Measurements from ENCODE around the gene ZNF473.

The ZNF473 gene

DNA sequence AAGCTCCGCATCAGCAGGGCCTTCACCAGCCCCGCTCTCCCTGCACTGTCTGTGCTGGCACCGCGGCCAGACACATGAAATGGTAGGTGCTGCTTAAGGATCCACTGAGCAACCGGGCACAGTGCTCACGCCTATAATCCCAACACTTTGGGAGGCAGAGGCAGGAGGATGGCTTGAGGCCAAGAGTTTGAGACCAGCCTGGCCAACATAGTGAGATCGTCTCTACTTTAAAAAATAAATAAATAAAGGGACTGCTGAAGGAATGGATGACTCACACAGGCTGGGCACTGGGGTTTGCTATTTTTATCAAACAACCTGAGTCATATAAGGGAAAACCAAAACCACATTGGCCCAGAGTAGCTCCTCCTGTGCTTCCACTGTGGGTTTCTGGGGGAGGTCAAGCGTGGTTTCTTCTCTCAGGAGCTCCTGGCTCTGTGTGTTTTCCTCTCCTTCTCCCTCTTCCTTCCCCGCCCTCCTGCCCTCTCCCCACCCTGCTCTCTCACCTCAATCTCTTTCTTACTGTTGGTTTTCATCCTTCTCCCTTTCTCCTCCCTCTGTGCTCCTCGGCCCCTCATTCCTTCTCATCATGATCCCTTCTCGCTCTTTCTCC lies 21.9 kb upstream of the ZNF473 start:
- peak; percentile 24 to 35 for DNase-seq

DNA sequence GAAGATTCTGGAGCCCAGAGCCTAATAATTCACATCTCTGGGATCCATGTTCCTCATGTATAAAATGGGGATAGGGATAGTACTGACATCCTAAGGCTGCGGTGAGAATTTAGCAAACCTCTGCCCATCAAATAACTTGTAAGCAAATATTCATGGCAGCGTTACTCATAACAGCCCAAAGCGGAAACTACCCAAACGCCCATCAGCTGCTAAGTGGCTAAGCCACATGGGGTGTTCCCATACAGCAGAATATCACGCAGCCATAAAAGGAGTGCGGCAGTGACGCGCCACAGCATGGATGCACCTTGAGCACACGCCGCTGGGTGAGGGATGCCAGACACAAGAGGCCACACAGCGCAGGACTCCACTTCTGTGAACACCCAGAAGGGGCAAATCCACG lies 20.4 kb upstream of the ZNF473 start:
- DNase-seq = no peak

DNA sequence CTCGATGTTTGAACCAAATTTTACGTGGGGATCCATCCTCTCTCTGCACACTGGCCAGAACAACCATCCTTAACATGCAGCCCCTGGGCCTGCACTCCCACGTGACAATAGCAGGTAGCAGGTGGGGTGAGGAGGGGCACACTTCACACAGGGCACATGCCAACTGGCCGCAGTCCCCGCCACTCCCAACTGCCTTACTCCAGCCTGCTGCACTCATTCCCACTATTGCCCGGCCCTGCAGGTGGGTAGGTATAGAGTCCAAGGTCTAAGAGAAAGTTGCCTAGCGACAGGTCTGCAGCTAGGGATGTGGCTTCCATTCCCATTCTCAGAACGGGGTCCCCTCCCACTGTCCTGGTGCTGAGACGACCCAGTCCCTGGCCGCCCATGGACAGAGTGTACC lies 18.6 kb upstream of the ZNF473 start:
- no peak for DNase-seq

DNA sequence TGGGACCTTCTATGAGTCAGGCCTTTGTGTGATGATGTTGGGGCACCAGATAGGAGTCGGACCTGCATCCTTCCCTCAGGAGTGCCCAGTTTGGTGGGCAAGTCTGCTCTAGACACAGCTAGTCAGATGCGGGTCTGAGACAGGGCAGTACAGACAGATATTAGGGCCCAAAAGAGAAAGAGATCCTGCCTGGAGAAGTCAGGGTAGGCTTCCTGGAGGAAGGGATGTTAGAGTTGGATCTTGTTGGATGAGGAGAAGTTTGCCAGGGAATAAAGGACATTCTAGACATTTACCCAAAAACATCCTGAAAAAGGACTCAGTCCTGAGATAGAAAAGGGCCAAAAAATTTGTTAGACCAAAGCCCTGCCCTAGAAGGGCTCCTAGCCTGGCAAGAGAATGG lies 17.9 kb upstream of the ZNF473 start:
- no peak for DNase-seq

DNA sequence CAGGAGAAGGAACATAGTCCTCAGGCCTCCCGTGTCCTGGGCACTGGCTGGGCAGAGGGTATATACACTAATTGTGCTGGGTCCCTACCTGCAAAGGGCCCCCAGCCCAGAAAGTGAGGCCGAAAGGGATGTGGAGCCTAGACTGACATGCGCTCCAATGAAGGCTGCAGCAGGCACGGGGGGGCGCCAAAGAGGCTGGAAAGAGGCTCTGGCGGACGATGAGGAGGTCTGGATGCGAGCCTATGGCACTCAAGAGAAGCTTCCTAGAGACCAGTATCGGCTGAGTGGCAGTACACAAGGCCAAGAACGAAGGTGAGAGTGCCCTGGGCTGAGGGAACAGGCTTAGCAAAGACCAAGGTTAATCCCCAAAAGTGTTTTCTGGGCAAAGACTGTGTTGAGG lies 17.3 kb upstream of the ZNF473 start:
- peak in 1 of 2 donors; percentile 27 for DNase-seq

DNA sequence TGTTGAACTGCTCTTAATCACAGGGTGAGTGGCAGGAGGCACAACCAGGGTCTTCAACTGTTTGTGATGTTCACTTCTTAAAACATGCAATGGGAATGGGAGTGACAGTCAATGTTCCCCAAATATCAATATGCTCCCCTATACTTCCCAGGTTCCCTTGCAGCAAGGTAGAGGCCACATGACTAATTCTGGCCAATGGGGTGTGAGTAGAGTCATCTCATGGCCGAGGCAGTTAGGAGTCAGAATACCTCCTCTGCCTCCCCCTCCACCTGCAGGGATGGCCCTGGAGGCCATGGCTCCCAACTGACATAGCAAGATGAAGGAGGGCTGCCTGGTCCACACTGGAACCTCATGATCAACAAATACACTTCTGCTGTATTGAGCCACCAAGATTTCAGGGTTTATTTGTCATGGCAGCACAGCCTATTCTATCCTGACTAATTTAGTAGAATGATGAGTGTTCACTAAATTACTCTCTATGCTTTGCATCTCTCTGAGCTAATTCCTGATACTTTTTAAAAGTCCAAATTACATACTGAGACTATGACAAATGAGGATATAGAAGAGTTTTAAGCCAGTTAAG lies 9.5 kb upstream of the ZNF473 start:
- no peak for DNase-seq

DNA sequence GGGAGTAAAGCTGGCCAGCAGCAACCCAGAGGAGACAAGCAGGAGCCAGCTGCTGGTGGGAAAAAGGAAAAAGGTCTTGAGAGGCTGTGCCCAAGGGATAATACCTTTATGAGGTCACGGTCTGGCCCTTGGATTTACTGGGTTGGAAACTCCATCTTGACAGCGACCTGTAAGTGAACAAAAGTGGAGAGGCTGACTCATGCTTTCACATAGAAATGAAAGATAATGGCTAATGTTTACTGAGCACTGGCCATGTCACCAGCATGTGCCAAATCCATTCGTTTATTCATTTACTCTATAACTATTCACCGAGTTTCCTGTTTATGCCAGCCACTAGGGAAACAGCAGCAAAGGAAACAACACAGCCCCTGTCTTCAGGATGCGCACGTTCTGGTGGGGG lies 5.3 kb upstream of the ZNF473 start:
- no peak for DNase-seq

DNA sequence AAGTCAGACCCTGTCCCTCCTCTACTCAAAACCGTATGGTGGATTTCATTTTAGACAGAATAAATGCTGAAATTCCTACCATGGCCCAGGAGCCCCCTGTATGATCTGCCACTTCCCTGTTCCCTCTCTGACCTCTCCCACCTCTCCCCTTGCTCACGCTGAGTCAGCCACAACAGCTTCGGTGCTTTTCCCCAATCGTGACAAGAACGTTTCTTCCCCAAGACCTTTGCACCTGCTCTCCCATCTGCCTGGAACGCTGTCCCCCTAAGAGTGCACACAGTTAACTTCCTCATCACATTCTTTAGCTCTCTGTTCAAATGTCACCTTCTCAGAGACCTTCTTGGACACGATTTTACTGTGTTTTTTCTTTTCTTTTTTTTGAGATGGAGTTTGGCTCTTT lies 3.0 kb upstream of the ZNF473 start:
- DNase-seq = no peak

DNA sequence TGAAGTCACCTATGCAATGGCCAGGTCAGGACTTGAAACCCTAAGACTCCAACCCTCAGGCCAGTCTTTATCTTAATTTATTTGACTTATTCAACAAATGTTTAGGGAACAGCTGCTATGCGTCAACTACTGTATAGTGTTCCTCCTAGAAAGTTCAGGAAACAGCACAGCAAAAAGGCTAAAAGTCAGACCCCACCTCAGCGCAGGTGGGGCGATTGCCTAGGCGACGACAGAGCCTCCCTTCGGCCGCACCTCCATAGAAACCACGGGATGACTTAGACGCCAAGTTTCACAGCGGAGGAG lies 1.1 kb upstream of the ZNF473 start:
- no peak for DNase-seq

DNA sequence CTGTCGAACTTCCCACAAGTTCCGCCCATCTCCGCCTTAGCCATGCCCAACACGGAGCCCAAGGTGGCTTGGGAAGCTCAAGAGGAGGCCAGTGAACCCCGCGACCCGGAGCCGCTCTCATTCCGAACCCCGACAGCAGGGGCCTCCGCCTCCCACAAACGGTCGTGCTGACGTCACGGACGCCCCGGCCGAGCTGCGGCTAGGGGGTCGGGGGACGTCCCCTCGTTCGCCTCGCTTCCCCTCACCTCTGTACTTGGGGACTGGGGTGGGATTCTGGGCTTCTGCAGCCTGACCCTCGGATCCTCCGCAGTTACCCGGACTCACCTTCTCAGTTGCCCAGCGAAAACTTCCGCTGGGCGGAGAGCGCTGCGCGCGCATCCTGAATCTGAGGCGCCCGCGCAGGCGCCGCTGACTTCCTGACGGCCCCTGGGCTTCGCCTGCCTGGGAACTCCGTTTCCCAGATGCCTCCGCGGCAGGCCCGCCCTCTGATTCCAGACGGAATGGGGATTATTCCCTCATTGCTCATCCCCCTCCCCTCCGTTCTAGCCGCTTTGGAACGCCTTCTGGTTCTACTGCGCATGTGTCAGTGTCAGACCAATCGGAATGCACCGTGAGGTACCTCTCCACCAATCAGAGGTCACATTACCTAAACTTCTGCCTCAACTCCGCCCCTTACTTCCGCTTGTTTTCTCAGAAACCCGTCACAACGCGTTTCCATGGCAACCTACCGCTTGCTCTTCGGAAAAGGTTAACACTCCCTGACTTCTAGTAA lies 597 bp upstream of the ZNF473 start, which contains the start of gene VRK3:
Gene VRK3 (minus strand): TSS at position 351 of the 772 bp plus-strand sequence. CDS start 9,210 bp downstream, outside the sequence.
- DNase-seq = peak; percentile 96 to 97

DNA sequence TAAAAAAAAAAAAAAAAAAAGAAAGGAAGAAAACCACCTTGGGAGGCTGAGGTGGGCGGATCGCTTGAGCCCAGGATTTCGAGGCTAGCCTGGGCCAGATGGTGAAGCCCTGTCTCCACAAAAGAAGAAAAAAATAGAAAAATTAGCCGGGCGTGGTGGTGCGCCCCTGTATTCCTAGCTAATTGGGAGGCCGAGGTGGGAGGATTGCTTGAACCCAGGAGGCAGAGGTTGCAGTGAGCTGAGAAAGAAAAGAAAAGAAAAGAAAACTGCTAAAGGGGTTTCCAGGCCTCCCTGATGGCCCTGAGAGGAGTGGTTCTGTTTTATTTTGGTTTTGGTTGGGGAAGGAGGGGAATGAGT lies 723 bp downstream of the ZNF473 start:
- DNase-seq = no peak

DNA sequence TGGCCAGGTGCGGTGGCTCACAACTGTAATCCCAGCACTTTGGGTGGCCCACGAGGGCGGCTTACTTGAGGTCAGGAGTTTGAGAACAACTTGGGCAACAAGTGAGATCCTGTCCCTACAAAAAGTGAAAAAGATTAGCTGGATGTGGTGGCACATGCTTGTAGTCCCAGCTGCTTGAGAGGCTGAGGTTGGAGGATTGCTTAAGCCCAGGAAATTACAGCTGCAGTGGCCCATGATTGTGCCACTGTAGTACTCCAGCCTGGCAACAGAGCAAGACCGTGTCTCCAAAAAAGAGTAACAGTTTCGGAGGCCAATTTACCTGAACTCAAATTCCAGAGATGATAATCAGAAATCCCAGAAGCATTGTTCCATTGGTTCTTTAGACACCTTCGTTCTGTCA lies 4.4 kb downstream of the ZNF473 start:
- no peak for DNase-seq

DNA sequence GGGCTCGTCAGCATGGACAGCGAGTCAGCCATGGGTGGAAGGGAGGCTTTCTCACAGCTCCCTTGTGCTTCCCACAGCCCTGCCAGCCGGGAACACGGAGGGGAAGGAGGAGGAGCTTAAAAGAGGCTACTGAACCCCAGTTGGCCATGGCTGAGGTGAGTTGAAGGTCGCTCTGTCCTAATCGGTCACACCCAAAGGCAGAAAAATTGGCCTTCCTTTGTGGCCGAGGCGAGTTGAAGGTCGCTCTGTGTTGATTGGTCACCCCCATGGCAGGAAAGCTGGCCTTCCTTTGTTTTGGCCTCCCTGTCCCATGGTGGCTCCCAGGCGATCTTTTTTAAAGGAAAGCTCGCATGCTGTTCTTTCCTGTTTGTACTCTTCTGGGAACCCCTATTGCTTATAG lies 5.1 kb downstream of the ZNF473 start:
- DNase-seq = no peak

DNA sequence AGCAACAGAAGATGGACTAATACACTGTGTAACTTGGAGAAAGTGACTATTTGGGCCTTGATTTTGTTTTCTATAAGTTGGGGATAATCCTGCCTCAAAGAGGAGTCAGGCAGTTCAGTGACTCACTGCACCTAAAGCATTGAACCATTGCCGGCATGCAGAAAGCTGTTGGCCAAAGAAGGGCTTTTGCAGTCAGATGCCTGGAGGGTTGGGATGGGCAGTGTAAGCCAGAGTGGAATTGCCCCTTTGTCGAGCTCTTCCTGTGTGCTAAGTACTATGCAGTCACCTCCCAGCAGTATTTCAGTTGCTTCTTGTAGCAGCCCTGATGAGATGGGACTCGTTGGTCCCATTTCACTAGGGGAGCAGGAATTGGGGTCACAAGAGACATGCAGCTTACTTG lies 11.1 kb downstream of the ZNF473 start:
- no peak for DNase-seq

DNA sequence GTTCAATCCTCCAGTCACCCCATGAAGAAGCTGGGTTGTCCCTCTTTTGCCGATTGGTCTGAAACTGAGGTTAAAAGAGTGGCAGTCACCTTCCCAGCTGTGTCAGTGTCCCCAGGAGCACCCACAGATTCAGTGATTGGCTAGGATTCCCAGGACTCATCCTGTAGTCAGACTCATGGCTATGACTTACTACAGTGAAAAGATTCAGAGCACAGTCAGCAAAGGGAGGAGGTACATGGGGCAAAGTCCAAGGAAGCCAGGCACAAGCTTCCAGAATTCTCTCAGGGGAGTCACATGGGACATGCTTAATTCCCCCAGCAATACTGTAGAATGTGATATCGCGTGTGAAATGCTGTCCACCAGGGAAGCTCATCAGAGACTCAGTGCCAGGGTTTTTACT lies 14.2 kb downstream of the ZNF473 start:
- no peak for DNase-seq

DNA sequence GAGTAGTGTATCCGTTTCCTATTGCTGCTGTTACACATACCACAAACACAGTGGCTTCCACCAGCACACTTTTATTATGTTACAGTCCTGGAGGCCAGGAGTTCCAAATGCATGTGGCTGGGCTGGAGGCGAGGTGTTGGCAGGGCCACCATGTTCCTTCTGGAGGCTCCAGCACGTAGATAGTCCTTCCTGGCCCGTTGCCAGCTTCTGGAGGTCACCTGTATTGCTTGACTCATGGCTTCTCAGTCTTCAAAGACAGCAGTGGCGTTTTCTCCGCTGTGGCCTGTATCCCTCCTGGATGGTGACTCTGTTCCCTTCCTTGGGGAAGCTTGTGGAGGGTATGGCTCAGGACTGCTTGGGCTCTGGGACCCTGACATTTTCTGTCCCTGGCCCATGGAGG lies 15.2 kb downstream of the ZNF473 start:
- DNase-seq = no peak

DNA sequence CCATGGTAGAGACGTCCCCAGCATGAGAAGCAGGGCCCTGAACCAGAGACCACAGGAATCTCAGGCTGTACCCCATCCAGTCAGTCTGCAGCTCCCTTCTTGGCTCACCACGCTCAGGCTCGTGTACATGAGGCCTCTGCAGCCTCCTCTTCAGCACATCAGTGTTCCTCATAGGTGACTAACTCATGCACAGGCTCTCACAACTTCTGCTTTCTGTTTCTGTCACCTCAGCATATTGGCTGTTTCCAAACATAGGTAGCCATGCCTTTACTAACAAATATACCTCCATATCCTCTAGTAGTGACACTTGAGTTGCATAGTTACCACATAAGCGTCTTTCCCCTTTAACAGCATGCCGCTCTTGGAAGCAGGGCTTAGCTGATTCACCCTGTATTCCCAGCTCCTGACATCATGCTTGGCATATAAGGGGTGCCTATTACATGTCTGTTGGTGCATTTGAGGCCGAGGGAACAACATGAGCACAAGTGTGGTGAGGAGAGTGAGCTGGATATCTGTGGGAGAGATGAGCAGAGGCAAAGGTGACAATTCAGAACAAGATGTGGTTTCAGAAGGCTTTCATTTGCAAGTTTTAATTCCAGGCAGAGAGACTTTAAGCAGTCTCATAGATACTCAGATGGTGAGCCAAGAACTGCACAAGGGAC lies 16.7 kb downstream of the ZNF473 start:
- no peak for DNase-seq

DNA sequence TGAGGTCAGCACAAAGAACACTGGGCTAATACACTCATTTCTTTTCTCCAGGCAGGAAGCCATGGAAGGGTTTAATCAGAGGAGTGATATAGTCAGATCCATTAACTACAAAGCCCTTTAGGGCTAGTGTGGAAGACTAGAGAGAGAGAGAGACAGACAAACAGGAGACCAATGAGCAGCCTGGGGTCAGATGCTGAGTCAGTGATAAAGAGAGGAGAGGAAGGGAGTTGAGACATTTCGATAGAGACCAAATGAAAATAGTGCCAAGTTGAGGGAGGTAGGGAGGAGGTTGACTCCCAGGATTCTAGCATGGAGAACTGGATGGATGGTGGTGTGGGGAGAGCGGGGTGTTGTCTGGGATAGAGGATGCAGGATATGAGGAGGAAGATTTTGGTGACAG lies 18.2 kb downstream of the ZNF473 start:
- DNase-seq = no peak

DNA sequence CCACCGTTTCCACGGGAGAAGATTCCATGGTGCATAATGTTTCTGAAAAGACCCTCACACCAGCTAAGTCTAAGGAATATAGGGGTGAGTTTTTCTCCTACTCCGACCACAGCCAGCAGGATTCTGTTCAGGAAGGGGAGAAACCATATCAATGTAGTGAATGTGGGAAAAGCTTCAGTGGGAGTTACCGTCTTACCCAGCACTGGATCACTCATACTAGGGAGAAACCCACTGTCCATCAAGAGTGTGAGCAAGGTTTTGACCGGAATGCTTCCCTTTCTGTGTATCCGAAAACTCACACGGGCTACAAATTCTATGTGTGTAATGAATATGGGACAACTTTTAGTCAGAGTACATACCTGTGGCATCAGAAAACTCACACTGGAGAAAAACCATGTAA lies 19.1 kb downstream of the ZNF473 start:
- no peak for DNase-seq

DNA sequence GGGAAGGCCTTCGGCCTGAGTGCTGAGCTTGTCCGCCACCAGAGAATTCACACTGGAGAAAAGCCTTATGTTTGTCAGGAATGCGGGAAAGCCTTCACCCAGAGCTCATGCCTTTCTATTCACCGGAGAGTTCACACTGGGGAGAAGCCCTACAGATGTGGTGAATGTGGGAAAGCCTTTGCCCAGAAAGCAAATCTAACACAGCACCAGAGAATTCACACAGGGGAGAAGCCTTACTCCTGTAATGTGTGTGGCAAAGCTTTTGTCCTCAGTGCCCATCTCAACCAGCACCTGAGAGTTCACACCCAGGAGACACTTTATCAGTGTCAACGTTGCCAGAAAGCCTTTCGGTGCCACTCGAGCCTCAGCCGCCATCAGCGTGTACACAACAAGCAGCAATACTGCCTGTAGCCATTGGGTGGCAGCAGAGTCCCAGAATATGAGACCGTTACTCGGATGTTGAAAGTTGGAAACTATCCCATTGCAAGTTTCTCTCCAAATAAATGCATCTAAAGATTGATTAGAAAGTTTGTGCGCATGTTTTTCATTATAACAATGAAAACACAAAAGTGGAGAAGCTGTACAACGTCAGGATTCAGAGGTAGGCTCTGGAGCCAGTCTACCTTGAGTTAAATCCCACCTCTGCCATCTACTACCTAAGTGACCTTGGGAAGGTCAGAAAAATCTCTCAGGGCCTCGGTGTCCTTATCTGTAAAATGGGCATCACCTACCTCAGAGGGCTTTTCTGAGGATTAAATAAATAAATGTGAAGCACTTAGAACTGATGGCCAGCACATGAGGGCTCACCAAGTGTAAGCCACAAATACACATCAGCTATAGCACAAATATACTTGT lies 21.1 kb downstream of the ZNF473 start:
- DNase-seq = peak; percentile 68 to 75

DNA sequence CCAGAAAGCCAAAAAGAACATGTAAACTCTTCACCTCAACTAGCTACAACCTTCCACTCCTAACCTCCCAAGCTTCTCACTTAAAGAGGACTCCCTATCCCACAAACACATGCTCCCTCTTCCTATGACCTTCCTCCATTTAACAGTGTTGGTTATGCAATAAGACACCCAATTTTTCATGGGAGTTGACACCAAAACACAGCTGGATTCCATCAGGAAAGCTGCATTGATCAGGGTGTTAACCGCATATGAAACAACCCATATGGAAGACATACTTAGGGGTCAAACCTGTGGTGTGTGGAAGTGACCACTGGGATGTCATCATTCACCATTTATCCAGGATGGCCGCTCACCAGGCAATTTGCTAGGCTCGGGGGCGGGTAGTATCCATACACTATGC lies 21.9 kb downstream of the ZNF473 start:
- no peak for DNase-seq

DNA sequence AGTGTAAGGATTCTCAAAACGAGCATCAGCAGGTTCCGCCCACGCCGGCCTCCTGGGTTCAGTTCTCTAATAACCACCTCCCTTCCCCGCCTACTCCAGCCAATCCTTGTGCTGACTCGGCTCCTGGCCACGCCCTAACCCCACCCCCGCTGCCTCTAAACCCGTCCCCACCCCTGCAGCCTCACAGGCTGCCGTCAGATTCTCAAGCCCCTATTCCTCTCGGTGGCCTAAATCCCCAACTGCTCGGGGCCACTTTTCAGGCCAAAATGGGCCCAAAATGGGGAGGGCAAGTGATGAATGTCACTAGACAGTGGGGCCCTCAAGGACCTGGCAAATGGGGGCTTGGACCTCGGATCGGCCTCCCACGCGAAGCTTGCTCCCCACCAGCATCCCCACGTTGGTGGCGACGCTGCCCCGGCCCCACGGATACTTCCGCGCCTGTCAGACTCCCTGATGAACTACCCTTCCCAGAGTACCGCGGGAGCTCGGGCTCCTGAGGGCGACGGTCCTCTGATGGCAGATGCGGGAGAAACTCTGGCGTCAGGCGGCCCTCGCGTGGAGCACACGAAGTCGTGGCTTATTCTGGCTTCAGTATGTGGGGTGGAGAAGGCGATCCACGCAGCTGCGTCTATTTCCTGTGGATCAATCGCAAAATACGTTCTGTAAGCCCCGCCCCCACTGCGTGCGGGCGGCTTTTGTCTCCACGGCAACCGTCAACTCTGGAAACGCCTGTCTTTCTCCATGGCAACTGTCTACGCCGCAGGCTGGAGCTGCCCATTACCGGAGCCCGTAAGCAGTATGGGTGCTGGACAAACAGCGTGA lies 24.8 kb downstream of the ZNF473 start:
- peak; percentile 84 for DNase-seq
